Left lung (tissue), 10 donors: ENCODE data around the gene ABHD10. TPM values are rescaled to one million over a fixed set of nuclear protein-coding genes. Genes with fewer than 3 reads are reported as not detected.

ENCODE experiments used
- ATAC-seq: fragments of 200-7000 bp; cut with Tn5 transposase; one replicate; pipeline ENCODE4 v1.9.1; 2020; ENCODE audit warnings: moderate library complexity
- DNase-seq, 4 donors: peaks; one replicate each; pipeline ENCODE4 v3.0.0-alpha.2; 2013 to 2020
- H3K27ac ChIP-seq, 2 donors: fragments of 200-600 bp; sonication (generic) in 1 of 2; one replicate each; pipeline versions ENCODE4 v1.5.0 to v1.8.0; 2020 to 2021
- H3K27me3 ChIP-seq, 2 donors: fragments of 200-600 bp; sonication (generic) in 1 of 2; one replicate each; pipeline versions ENCODE4 v1.5.0 to v1.8.0; 2020 to 2021
- H3K36me3 ChIP-seq, 2 donors: fragments of 200-600 bp; sonication (generic) in 1 of 2; one replicate each; pipeline versions ENCODE4 v1.5.0 to v1.8.0; 2020 to 2021
- H3K4me1 ChIP-seq, 2 donors: fragments of 200-600 bp; one replicate each; pipeline ENCODE4 v1.8.0; 2021
- H3K4me3 ChIP-seq, 2 donors: fragments of 200-600 bp; sonication (generic) in 1 of 2; one replicate each; pipeline versions ENCODE4 v1.5.0 to v1.8.0; 2020 to 2021; ENCODE audit warnings: mild to moderate bottlenecking in 1 of 2
- H3K9me3 ChIP-seq, 2 donors: fragments of 200-600 bp; sonication (generic) in 1 of 2; one replicate each; pipeline versions ENCODE4 v1.5.0 to v1.8.0; 2020 to 2021
- CTCF ChIP-seq, 2 donors: fragments of 200-600 bp; sonication (generic) in 1 of 2; IDR thresholded peaks; one replicate each; pipeline versions ENCODE4 v1.5.0 to v1.8.0; 2021; ENCODE audit warnings: antibody characterized with exemption in 2 of 2
- intact Hi-C, 2 donors: fragments of 100-400 bp; cut with DNase I; formaldehyde crosslinking; loops; one replicate each; pipeline versions ENCODE4 v1.11.2 to v1.14.2; 2022
- polyA plus RNA-seq, 6 donors: library from polyadenylated mRNA; unstranded; fragments of 120-200 nt; gene quantifications; one replicate each; pipeline ENCODE4 v1.2.1, GENCODE V29; 2013; ENCODE audit not compliant: insufficient read length in 6 of 6
- total RNA-seq, 2 donors: library from RNA; stranded (reverse); fragmentation: NEBNext Ultra II Directional; extraction: Animal tissue kit (Norgen Biotek cat#: 25700); gene quantifications; one replicate each; pipeline ENCODE4 v1.2.1, GENCODE V29; 2021
- donor health status: DM: no; HTN: yes; CAD: no.
- donor health status: DM: no; HTN: no; CAD: no.

The ABHD10 gene
- total and polyA plus RNA-seq, 8 donors, result 22.7 to 63.6 (median 52.1) TPM

GRCh38 chr3:111972891-111973290, 5.9 kb upstream of the ABHD10 start:
- no peak overlapping the region for H3K27ac ChIP-seq
- H3K36me3 ChIP-seq, result peaks cover 0 to 8% of the 10 kb centered on the region in 2 donors
- H3K4me1 ChIP-seq, result no peaks in the 10 kb centered on the region
- H3K4me3 ChIP-seq, result no peak overlapping the region
- no peak for ATAC-seq
- no peak for TF ChIP-seq CTCF (IDR thresholded peaks at IDR 0.05)
- no peak for DNase-seq
- H3K27me3 ChIP-seq, result no peaks in the 10 kb centered on the region
- no peaks in the 10 kb centered on the region for H3K9me3 ChIP-seq
- intact Hi-C loops, result no loop called here

GRCh38 chr3:111975131-111975530, 3.7 kb upstream of the ABHD10 start:
- DNase-seq (no peak), ATAC-seq (no peak)
- peaks cover 0 to 7% of the 10 kb centered on the region in 2 donors for H3K4me1 ChIP-seq
- H3K36me3 ChIP-seq, result no peaks in the 10 kb centered on the region
- no peaks in the 10 kb centered on the region for H3K27me3 ChIP-seq
- no peak overlapping the region for H3K27ac ChIP-seq
- H3K9me3 ChIP-seq, result no peaks in the 10 kb centered on the region
- H3K4me3 ChIP-seq, result no peak overlapping the region
- intact Hi-C loops, result no loop called here
- TF ChIP-seq CTCF (IDR thresholded peaks at IDR 0.05), result no peak

- no peak for TF ChIP-seq CTCF (IDR thresholded peaks at IDR 0.05)
- no peaks in the 10 kb centered on the region for H3K9me3 ChIP-seq
- ATAC-seq (no peak), DNase-seq (no peak)
- no peaks in the 10 kb centered on the region for H3K36me3 ChIP-seq
- no peaks in the 10 kb centered on the region for H3K27me3 ChIP-seq
- no peak overlapping the region for H3K27ac ChIP-seq
- intact Hi-C loops, result no loop called here
- peaks cover 0 to 18% of the 10 kb centered on the region in 2 donors for H3K4me1 ChIP-seq
- H3K4me3 ChIP-seq, result no peak overlapping the region
Observed at GRCh38 chr3:111976254-111976653, 2.6 kb upstream of the ABHD10 start.

GRCh38 chr3:111979434-111980038, 710 bp downstream of the ABHD10 start:
- H3K27ac ChIP-seq, result peak overlapping the region; percentile 86 to 95
- ATAC-seq (peak; percentile 39), DNase-seq (no peak)
- H3K9me3 ChIP-seq, result no peaks in the 10 kb centered on the region
- intact Hi-C loops, result no loop called here
- peaks cover 0 to 30% of the 10 kb centered on the region in 2 donors for H3K4me1 ChIP-seq
- no peaks in the 10 kb centered on the region for H3K27me3 ChIP-seq
- TF ChIP-seq CTCF (IDR thresholded peaks at IDR 0.05), result peak in 1 of 2 donors; percentile 4
- no peaks in the 10 kb centered on the region for H3K36me3 ChIP-seq
- peak overlapping the region; percentile 81 to 83 for H3K4me3 ChIP-seq

- H3K36me3 ChIP-seq, result no peaks in the 10 kb centered on the region
- no peaks in the 10 kb centered on the region for H3K9me3 ChIP-seq
- H3K27ac ChIP-seq, result no peak overlapping the region
- no peak overlapping the region for H3K4me3 ChIP-seq
- intact Hi-C loops, result no loop called here
- no peaks in the 10 kb centered on the region for H3K27me3 ChIP-seq
- peaks cover 0 to 30% of the 10 kb centered on the region in 2 donors for H3K4me1 ChIP-seq
- ATAC-seq (no peak), DNase-seq (no peak)
- TF ChIP-seq CTCF (IDR thresholded peaks at IDR 0.05), result no peak
Observed at GRCh38 chr3:111980716-111981456, 2.1 kb downstream of the ABHD10 start.
